Colonic mucosa (tissue), 4 donors: Measurements from ENCODE around the gene FAM120A. TPM values are rescaled to one million over a fixed set of nuclear protein-coding genes. Genes with fewer than 3 reads are reported as not detected.

Experiments used
- DNase-seq: peaks from one replicate; pipeline ENCODE4 v3.0.0-alpha.2; 2020
- H3K27ac ChIP-seq: fragments of 200-600 bp; one replicate; pipeline ENCODE4 v1.8.0; 2021
- H3K27me3 ChIP-seq: fragments of 200-600 bp; one replicate; pipeline ENCODE4 v1.8.0; 2021
- H3K36me3 ChIP-seq: fragments of 200-600 bp; one replicate; pipeline ENCODE4 v1.8.0; 2021
- H3K4me1 ChIP-seq: fragments of 200-600 bp; one replicate; pipeline ENCODE4 v1.8.0; 2021; ENCODE audit warnings: mild to moderate bottlenecking
- H3K4me3 ChIP-seq: fragments of 200-600 bp; one replicate; pipeline ENCODE4 v1.8.0; 2021
- H3K9ac ChIP-seq, 2 donors: one replicate each; pipeline ENCODE4 v1.7.0; 2013; ENCODE audit warnings: control low read depth in 2 of 2, low read depth in 2 of 2, low read length in 2 of 2
- H3K9me3 ChIP-seq: fragments of 200-600 bp; one replicate; pipeline ENCODE4 v1.8.0; 2021
- CTCF ChIP-seq: fragments of 200-600 bp; IDR thresholded peaks from one replicate; pipeline ENCODE4 v1.8.0; 2022; ENCODE audit warnings: antibody characterized with exemption, mild to moderate bottlenecking
- intact Hi-C: fragments of 100-400 bp; cut with DNase I; formaldehyde crosslinking; loops from one replicate; pipeline ENCODE4 v1.14.1; 2022
- total RNA-seq, 2 donors: library from RNA; stranded (reverse); fragmentation: NEBNext Ultra II Directional in 1 of 2; extraction: Animal tissue kit (Norgen Biotek cat#: 25700) in 1 of 2; gene quantifications; one replicate each; pipeline ENCODE4 v1.2.1, GENCODE V29; 2021
- donor health status: healthy.
- donor health status: DM: no; HTN: no; CAD: no.
- donor health status: DM: no; HTN: no; CAD: no.

Gene FAM120A
- total RNA-seq, 2 donors from 2014 or later, result 246 to 264 TPM

GRCh38 chr9:93471124-93471523 lies 19.6 kb downstream of the FAM120A start:
- no peak overlapping the region for H3K4me3 ChIP-seq
- H3K36me3 ChIP-seq, result no peaks in the 10 kb centered on the region
- peak overlapping the region in 1 of 2 donors; percentile 32 for H3K9ac ChIP-seq
- H3K4me1 ChIP-seq, result peaks cover 16% of the 10 kb centered on the region
- no peaks in the 10 kb centered on the region for H3K27me3 ChIP-seq
- H3K27ac ChIP-seq, result peak overlapping the region; percentile 87
- intact Hi-C loops, result no loop called here
- no peak for TF ChIP-seq CTCF
- no peaks in the 10 kb centered on the region for H3K9me3 ChIP-seq
- DNase-seq, result no peak

GRCh38 chr9:93473411-93473810 lies 21.9 kb downstream of the FAM120A start:
- Histone ChIP-seq H3K9me3 (no peaks in the 10 kb centered on the region), H3K4me1 (peaks cover 9% of the 10 kb centered on the region), H3K27ac (no peak overlapping the region), H3K27me3 (no peaks in the 10 kb centered on the region), H3K36me3 (no peaks in the 10 kb centered on the region), H3K9ac (no peak overlapping the region), H3K4me3 (no peak overlapping the region)
- no peak for DNase-seq
- intact Hi-C loops, result no loop called here
- TF ChIP-seq CTCF, result no peak

- intact Hi-C loops, result no loop called here
- peaks cover 6% of the 10 kb centered on the region for H3K4me1 ChIP-seq
- TF ChIP-seq CTCF, result no peak
Measured at GRCh38 chr9:93475108-93475507, 23.6 kb downstream of the FAM120A start.

GRCh38 chr9:93475856-93476255 lies 24.4 kb downstream of the FAM120A start:
- H3K4me1 ChIP-seq, result peaks cover 6% of the 10 kb centered on the region
- H3K27me3 ChIP-seq, result no peaks in the 10 kb centered on the region
- no peaks in the 10 kb centered on the region for H3K9me3 ChIP-seq
- no peaks in the 10 kb centered on the region for H3K36me3 ChIP-seq
- no peak for TF ChIP-seq CTCF
- peak overlapping the region; percentile 2 for H3K27ac ChIP-seq
- intact Hi-C loops, result no loop called here
- no peak overlapping the region for H3K4me3 ChIP-seq
- H3K9ac ChIP-seq, result no peak overlapping the region
- DNase-seq, result no peak

More at GRCh38 chr9:93475108-93475507, 23.6 kb downstream of the FAM120A start:
- DNase-seq, result no peak
- Histone ChIP-seq H3K36me3 (no peaks in the 10 kb centered on the region), H3K27ac (no peak overlapping the region), H3K9ac (no peak overlapping the region), H3K9me3 (no peaks in the 10 kb centered on the region), H3K27me3 (no peaks in the 10 kb centered on the region), H3K4me3 (no peak overlapping the region)

- H3K9ac ChIP-seq, result no peak overlapping the region
- no peak overlapping the region for H3K4me3 ChIP-seq
- peaks cover 6% of the 10 kb centered on the region for H3K4me1 ChIP-seq
- intact Hi-C loops, result no loop called here
- H3K36me3 ChIP-seq, result no peaks in the 10 kb centered on the region
- H3K27me3 ChIP-seq, result no peaks in the 10 kb centered on the region
- peak; percentile 36 for DNase-seq
- no peaks in the 10 kb centered on the region for H3K9me3 ChIP-seq
- TF ChIP-seq CTCF, result no peak
- H3K27ac ChIP-seq, result peak overlapping the region; percentile 52
Measured at GRCh38 chr9:93476924-93477323, 25.4 kb downstream of the FAM120A start.
